Retinal pigment epithelial cell (primary cell): Measurements from ENCODE around the gene EML1.

Experiments used
- DNase-seq: peaks from one replicate; pipeline ENCODE4 v3.0.0-alpha.2; 2010; ENCODE audit warnings: low read depth
- H3K4me3 ChIP-seq: 2 replicates; pipeline ENCODE4 v1.5.1; 2011; ENCODE audit warnings: mild to moderate bottlenecking, low read length, control low read depth, moderate library complexity
- TF ChIP-seq, protein P1 (sequence below): conservative IDR thresholded peaks from 2 replicates; pipeline ENCODE4 v1.5.1; 2011; ENCODE audit warnings: low read depth, low read length, control low read depth, inconsistent platforms

The EML1 gene

DNA sequence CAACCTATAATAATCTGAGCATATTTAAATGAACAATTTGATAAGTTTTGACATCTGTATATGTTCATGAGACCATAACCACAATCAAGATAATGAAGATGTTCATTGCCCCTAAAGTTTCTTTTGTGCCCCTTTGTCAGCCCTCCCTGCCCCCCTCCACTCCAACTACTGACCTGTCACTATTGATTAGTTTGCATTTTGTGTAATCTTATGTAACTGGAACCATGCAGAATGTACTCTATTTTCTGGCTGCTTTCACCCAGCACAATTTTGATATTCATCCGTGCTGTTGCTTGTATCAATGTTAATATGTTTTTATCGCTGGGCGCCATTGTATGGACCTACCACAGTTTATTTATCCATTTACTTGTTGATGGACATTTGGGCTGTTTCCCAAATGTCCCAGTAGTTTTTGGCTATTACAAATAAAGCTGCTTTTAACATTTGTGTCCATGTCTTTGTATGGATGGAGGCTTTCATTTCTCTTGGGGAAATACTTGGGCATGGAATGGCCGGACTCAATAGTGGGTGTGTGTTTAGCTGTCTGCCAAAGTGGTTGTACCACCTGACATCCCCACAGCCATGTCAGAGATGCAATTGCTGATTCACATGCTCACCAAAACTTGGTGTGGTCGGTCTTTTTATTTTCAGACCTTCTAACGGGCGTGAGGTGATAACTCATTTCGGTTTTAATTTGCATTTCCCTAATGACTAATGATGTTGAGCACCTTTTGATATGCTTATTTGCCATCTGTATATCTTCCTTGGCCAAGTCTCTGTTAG, 38.9 kb downstream of the EML1 start:
- TF ChIP-seq, protein P1, sequence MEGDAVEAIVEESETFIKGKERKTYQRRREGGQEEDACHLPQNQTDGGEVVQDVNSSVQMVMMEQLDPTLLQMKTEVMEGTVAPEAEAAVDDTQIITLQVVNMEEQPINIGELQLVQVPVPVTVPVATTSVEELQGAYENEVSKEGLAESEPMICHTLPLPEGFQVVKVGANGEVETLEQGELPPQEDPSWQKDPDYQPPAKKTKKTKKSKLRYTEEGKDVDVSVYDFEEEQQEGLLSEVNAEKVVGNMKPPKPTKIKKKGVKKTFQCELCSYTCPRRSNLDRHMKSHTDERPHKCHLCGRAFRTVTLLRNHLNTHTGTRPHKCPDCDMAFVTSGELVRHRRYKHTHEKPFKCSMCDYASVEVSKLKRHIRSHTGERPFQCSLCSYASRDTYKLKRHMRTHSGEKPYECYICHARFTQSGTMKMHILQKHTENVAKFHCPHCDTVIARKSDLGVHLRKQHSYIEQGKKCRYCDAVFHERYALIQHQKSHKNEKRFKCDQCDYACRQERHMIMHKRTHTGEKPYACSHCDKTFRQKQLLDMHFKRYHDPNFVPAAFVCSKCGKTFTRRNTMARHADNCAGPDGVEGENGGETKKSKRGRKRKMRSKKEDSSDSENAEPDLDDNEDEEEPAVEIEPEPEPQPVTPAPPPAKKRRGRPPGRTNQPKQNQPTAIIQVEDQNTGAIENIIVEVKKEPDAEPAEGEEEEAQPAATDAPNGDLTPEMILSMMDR = no peak
- H3K4me3 ChIP-seq = no peak overlapping the region
- no peak for DNase-seq

DNA sequence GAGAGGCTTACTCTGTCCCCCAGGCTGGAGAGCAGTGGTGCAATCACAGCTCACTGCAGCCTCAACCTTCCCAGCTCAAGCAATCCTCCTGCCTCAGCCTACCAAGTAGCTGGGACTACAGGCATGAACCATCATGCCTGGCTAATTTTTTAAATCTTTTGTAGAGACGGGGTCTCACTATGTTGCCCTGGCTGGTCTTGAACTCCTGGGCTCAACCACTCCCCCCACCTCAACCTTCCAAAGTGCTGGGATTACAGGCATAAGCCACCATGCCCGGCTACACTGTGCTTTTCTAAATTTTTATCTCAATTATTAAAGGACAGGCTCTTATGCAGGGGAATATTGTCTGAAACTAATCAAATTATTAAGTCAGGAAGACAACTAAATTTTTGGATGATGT, 44.6 kb downstream of the EML1 start:
- TF ChIP-seq, protein P1 = no peak
- no peak for DNase-seq
- no peak overlapping the region for H3K4me3 ChIP-seq

DNA sequence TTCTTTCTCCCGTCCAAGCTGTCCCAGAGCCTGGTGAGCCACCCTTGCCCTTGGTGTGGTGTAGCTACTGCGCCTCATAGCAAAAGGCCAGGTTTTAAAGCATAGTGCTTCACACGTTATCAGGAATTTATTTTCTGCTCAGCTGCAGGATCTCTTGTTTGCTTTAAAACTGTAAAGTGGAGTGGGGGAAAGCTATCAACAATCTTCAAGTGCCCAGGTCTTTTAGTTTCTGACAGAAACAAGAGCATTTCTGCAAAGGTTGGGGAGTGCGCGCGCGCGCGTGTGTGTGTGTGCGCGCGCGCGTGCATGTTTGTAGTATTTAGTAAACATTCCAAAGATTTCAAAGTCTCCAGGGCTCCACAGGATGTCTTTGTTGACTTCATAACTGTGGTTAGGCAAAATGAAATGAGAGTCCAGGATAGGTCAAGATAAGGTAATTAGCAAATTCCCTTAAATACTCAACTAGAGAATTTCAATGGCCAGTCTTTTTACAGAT, 45.5 kb downstream of the EML1 start:
- TF ChIP-seq, protein P1 = no peak
- H3K4me3 ChIP-seq = no peak overlapping the region
- DNase-seq = peak; percentile 26

DNA sequence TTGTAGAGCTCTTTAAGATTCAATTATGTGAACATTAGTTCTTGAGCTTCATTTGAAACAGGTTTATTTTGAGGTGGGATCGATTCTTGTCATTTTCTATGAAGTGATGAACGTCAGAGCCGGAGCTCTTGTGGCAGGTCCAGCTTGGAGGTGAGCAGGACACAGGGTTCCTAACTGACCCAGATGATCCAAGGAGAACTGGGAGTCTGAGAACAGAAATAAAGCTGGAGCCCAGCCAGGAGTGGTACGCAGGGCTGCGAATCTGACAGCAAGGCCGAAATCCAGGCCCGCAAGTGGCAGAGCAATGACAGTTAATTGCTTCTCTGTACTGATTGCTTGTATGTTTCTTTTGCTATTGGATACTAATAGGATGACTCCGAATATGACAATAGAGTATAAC, 46.5 kb downstream of the EML1 start:
- no peak overlapping the region for H3K4me3 ChIP-seq
- DNase-seq = no peak
- TF ChIP-seq, protein P1 = no peak

DNA sequence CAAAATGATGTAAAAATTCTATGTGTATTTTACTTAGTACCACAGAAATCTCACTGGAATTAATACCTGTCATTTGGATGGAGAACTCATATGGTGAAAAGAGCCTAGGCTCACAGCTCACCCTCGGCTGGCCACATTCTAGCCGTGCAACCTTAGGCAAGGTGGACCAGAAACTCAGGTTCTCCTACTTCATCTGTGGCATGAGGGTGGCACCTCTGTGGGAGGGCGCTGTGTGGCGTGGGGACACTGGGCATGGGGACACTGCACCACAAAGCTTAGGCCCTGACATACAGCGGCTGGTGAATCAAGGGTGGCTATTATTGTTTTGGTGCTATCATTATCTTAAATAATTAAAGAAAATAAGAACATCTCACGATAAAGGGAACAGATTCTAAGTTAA, 47.1 kb downstream of the EML1 start:
- H3K4me3 ChIP-seq = no peak overlapping the region
- no peak for DNase-seq
- TF ChIP-seq, protein P1 = no peak

DNA sequence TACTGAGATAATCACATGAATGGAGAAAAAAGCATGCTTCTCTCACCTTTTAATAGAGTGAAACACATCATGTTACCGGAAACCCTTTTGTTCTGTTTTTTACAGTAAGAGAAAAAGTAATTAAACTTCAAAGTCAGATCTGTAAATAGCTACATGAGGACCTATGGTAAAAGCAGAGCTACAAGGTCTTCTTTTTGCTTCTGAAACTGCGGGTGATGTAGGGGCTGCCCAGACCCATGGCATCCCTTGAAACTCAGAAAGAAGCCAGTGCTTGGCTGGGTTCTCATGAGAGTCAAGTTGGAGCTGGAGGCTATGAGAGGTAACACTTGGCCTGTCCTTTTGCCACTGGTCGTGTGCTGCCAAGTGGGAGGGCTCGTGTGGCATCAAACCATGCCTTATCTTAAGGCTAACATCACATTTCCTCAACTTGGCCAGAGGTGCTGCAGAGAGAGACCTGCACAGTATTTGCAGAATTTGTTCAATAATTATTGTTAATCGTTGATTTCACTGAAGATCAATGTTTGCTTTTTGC, 47.6 kb downstream of the EML1 start:
- DNase-seq = no peak
- no peak overlapping the region for H3K4me3 ChIP-seq
- TF ChIP-seq, protein P1 = no peak
